Measurements from ENCODE around the gene CREBBP. TPM values are rescaled to one million over a fixed set of nuclear protein-coding genes. Genes with fewer than 3 reads are reported as not detected.
A peak's percentile ranks its signal among the peaks of the same experiment; 100 is the strongest.

CREBBP gene
- total and polyA plus RNA-seq, 2 donors, result 11.6 to 20.7 TPM

DNA sequence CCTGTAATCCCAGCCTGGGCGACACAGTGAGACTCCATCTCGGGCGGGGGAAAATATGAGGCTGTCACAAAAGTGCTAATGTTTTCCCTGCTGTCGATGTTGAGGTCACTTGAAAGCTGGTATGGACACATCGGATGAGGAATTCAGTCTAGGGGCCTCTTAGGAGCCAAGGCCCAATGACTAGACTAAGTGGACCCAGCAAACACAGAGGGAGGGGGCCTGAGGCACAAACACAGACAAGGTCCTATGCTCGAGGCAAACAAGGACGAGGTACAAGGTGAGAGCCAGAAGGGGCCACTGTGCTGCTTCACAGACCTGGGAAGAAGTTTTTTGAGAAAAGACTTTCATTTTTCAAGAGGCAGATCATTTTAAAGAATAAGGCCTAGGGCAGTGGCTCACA lies 178.4 kb downstream of the CREBBP start:
- DNase-seq (ENCODE audit: low read depth in 6 of 9, low spot score in 9 of 9), result no peak
- H3K27me3 ChIP-seq (ENCODE audit: control insufficient read depth in 2 of 2, insufficient read depth in 1 of 2, low read length in 1 of 2), result no peaks in the 10 kb centered on the region
- peaks cover 6 to 14% of the 10 kb centered on the region in 2 donors for H3K4me1 ChIP-seq (ENCODE audit: control insufficient read depth in 2 of 2, insufficient read depth in 2 of 2, low read length in 2 of 2)
- H3K9me3 ChIP-seq (ENCODE audit: control insufficient read depth in 2 of 2, insufficient read depth in 1 of 2, low read length in 1 of 2), result no peaks in the 10 kb centered on the region
- WGBS, result 98% methylated on average over 7 of the region's 7 CpGs
- H3K4me3 ChIP-seq (ENCODE audit: low read length in 2 of 2), result no peak overlapping the region
- peaks cover 6 to 7% of the 10 kb centered on the region in 2 donors for H3K36me3 ChIP-seq (ENCODE audit: control insufficient read depth in 2 of 2, insufficient read depth in 2 of 2, low read length in 1 of 2)
- H3K27ac ChIP-seq (ENCODE audit: low read depth in 1 of 2, low read length in 1 of 2), result no peak overlapping the region

DNA sequence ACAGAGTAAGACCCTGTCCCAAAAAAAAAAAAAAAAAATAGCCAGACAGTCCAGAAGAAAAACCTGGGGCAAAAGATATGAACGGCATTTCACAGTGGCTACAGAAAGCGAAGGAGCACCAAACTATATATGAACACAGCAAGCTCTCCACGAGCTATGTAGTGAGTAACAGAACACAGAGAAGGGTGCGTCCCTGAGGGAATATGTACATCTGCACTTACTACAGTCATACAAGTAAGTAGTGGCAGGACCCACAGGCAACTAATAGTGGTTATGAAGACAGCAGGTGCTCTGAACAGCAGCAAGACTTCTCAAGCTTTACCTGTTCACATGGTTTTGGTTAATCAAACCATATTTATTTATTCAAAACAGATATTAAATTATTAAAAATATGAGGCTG lies 179.0 kb downstream of the CREBBP start:
- Histone ChIP-seq H3K27me3 (ENCODE audit: control insufficient read depth in 2 of 2, insufficient read depth in 1 of 2, low read length in 1 of 2) (no peaks in the 10 kb centered on the region), H3K36me3 (ENCODE audit: control insufficient read depth in 2 of 2, insufficient read depth in 2 of 2, low read length in 1 of 2) (peaks cover 5 to 6% of the 10 kb centered on the region in 2 donors), H3K4me1 (ENCODE audit: control insufficient read depth in 2 of 2, insufficient read depth in 2 of 2, low read length in 2 of 2) (peaks cover 6 to 14% of the 10 kb centered on the region in 2 donors), H3K4me3 (ENCODE audit: low read length in 2 of 2) (no peak overlapping the region), H3K27ac (ENCODE audit: low read depth in 1 of 2, low read length in 1 of 2) (no peak overlapping the region), H3K9me3 (ENCODE audit: control insufficient read depth in 2 of 2, insufficient read depth in 1 of 2, low read length in 1 of 2) (no peaks in the 10 kb centered on the region)
- DNase-seq (ENCODE audit: low read depth in 6 of 9, low spot score in 9 of 9), result no peak
- 97% methylated on average over 4 of the region's 4 CpGs for WGBS

DNA sequence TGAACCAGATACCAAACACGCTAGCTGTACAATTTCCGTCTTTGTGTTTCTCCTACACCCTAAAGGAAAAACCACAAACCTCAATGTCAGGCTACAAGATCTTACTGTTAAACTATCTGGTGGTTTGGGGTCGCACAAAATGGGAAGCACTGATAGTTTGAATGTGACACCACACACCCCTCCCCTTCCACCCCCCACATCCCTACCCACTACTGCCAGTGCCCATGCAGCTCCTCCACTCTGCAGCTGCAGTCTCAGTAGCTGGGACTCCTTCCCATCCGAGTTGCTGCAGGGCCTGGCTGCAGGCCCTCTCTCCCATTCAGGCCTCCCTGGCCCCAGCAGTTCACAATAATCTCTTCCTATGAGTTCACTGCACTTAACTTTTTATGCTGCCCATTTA lies 181.6 kb downstream of the CREBBP start:
- 5% methylated on average over 4 of the region's 4 CpGs for WGBS
- Histone ChIP-seq H3K27ac (ENCODE audit: low read depth in 1 of 2, low read length in 1 of 2) (no peak overlapping the region), H3K4me3 (ENCODE audit: low read length in 2 of 2) (no peak overlapping the region), H3K27me3 (ENCODE audit: control insufficient read depth in 2 of 2, insufficient read depth in 1 of 2, low read length in 1 of 2) (no peaks in the 10 kb centered on the region), H3K9me3 (ENCODE audit: control insufficient read depth in 2 of 2, insufficient read depth in 1 of 2, low read length in 1 of 2) (no peaks in the 10 kb centered on the region), H3K4me1 (ENCODE audit: control insufficient read depth in 2 of 2, insufficient read depth in 2 of 2, low read length in 2 of 2) (peaks cover 6 to 23% of the 10 kb centered on the region in 2 donors), H3K36me3 (ENCODE audit: control insufficient read depth in 2 of 2, insufficient read depth in 2 of 2, low read length in 1 of 2) (peaks cover 6 to 9% of the 10 kb centered on the region in 2 donors)
- peak in 6 of 9 donors; percentile 30 to 78 (median 46) for DNase-seq (ENCODE audit: low read depth in 6 of 9, low spot score in 9 of 9)

DNA sequence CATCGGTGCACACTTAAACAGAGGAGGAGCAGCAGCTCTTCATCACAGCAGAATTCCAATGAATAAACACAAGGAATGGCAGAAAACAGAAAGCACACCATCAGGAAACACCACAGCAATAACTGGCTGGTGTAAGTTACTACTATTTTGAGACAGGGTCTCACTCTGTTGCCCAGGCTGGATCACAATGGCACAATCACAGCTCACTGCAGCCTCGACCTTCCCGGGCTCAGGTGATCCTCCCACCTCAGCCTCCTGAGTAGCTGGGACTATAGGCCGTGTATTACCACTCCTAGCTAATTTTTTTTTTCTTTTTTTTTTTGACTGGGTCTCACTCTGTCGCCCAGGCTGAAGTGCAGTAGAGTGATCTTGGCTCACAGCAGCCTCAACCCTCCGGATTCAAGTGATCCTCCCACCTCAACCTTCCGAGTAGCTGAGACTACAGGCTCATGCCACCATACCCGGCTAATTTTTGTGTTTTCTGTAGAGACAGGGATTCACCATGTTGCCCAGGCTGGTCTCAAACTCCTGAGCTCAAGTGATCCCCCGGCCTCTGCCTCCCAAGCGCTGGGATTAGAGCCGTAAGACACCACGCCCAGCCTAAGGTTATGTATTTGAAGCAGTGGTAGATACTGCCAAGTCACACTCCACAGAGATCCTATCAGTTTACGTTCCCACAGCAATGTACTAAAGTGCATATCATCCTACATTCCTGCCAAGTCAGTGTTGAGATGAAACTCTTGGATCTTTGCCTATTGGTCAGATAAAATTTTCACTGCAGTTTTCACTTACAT lies 183.9 kb downstream of the CREBBP start:
- Histone ChIP-seq H3K27ac (ENCODE audit: low read depth in 1 of 2, low read length in 1 of 2) (no peak overlapping the region), H3K36me3 (ENCODE audit: control insufficient read depth in 2 of 2, insufficient read depth in 2 of 2, low read length in 1 of 2) (peaks cover 0 to 6% of the 10 kb centered on the region in 2 donors), H3K9me3 (ENCODE audit: control insufficient read depth in 2 of 2, insufficient read depth in 1 of 2, low read length in 1 of 2) (no peaks in the 10 kb centered on the region), H3K4me3 (ENCODE audit: low read length in 2 of 2) (no peak overlapping the region), H3K4me1 (ENCODE audit: control insufficient read depth in 2 of 2, insufficient read depth in 2 of 2, low read length in 2 of 2) (peaks cover 6 to 23% of the 10 kb centered on the region in 2 donors), H3K27me3 (ENCODE audit: control insufficient read depth in 2 of 2, insufficient read depth in 1 of 2, low read length in 1 of 2) (no peaks in the 10 kb centered on the region)
- no peak for DNase-seq (ENCODE audit: low read depth in 6 of 9, low spot score in 9 of 9)
- WGBS, result 92% methylated on average over 13 of the region's 13 CpGs

DNA sequence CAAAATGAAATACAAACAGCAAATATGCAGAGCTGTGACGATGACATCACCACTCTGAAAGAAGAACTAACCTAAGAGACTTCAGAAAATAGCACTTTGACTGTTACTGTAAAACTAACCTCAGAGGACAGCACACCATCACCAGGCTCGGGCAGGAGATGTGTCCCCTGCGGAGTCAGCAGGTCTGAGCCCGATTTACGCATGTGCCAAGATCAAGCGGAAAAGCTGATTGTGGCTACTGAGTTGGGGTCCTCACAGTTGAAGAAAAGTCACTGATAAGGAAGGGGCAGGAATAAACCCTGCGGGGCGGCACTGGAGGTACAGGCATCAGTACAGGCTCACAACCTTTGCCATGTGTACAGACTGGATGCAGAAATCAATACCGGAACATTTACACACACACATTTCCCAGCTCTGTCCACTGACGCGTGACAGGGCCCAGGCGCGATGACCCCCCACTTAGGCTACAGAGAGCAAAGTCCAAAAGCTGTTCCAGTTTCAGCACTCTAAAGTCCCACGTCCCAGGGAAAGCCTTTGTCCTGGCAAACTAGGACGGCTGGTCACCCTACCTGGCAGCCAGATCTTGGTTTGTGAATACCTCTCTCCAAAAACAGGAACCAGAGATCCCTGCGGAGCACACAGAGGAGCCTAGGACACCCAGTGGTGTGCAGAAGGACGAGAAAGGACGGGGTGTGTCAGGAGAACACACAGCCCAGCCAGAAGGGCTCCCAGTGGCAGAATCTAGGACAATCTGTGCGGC lies 184.7 kb downstream of the CREBBP start:
- no peak for DNase-seq (ENCODE audit: low read depth in 6 of 9, low spot score in 9 of 9)
- peaks cover 0 to 4% of the 10 kb centered on the region in 2 donors for H3K36me3 ChIP-seq (ENCODE audit: control insufficient read depth in 2 of 2, insufficient read depth in 2 of 2, low read length in 1 of 2)
- no peaks in the 10 kb centered on the region for H3K27me3 ChIP-seq (ENCODE audit: control insufficient read depth in 2 of 2, insufficient read depth in 1 of 2, low read length in 1 of 2)
- H3K9me3 ChIP-seq (ENCODE audit: control insufficient read depth in 2 of 2, insufficient read depth in 1 of 2, low read length in 1 of 2), result no peaks in the 10 kb centered on the region
- no peak overlapping the region for H3K4me3 ChIP-seq (ENCODE audit: low read length in 2 of 2)
- peaks cover 6 to 24% of the 10 kb centered on the region in 2 donors for H3K4me1 ChIP-seq (ENCODE audit: control insufficient read depth in 2 of 2, insufficient read depth in 2 of 2, low read length in 2 of 2)
- no peak overlapping the region for H3K27ac ChIP-seq (ENCODE audit: low read depth in 1 of 2, low read length in 1 of 2)
- 95% methylated on average over 19 of the region's 19 CpGs for WGBS

DNA sequence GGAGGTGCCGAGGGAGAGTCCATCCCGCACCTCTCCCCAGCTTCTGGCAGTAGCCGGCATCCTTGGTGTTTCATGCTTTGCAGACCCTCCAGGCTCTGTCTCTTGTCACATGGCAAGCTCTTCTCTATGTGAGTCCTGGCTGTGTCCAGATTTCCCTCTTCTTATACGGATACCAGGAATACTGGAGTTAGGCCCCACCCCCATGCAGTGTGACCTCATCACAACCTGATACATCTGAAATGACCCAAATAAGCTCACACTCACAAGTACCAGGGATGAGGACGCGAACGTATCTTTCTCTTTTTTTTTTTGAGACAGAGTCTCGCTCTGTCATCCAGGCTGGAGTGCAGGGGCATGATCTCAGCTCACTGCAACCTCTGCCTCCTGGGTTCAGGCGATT lies 186.5 kb downstream of the CREBBP start:
- Histone ChIP-seq H3K4me1 (ENCODE audit: control insufficient read depth in 2 of 2, insufficient read depth in 2 of 2, low read length in 2 of 2) (peaks cover 3 to 19% of the 10 kb centered on the region in 2 donors), H3K4me3 (ENCODE audit: low read length in 2 of 2) (no peak overlapping the region), H3K27ac (ENCODE audit: low read depth in 1 of 2, low read length in 1 of 2) (no peak overlapping the region), H3K9me3 (ENCODE audit: control insufficient read depth in 2 of 2, insufficient read depth in 1 of 2, low read length in 1 of 2) (no peaks in the 10 kb centered on the region), H3K27me3 (ENCODE audit: control insufficient read depth in 2 of 2, insufficient read depth in 1 of 2, low read length in 1 of 2) (no peaks in the 10 kb centered on the region), H3K36me3 (ENCODE audit: control insufficient read depth in 2 of 2, insufficient read depth in 2 of 2, low read length in 1 of 2) (peaks cover 0 to 6% of the 10 kb centered on the region in 2 donors)
- 98% methylated on average over 9 of the region's 9 CpGs for WGBS
- no peak for DNase-seq (ENCODE audit: low read depth in 6 of 9, low spot score in 9 of 9)

DNA sequence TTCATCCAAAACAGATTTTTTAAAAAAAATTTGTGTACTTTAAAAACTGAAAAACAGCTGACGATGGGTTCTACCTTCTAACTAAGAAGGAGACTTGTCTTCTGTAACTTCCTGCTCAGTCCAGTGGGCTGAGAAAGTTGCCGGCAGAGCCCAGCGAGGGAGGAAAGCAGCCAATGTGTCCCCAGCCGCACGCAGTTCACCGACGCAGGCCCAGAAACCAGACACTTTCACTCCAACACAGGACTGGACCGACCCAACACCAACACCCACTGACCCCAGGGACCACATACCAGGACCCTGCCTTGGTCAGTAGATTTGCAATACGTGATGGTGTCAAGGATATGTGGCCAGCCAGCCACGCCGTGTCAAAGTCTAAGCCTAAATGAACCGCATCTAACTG lies 188.8 kb downstream of the CREBBP start:
- Histone ChIP-seq H3K4me3 (ENCODE audit: low read length in 2 of 2) (no peak overlapping the region), H3K9me3 (ENCODE audit: control insufficient read depth in 2 of 2, insufficient read depth in 1 of 2, low read length in 1 of 2) (no peaks in the 10 kb centered on the region), H3K27ac (ENCODE audit: low read depth in 1 of 2, low read length in 1 of 2) (no peak overlapping the region), H3K4me1 (ENCODE audit: control insufficient read depth in 2 of 2, insufficient read depth in 2 of 2, low read length in 2 of 2) (peaks cover 0 to 12% of the 10 kb centered on the region in 2 donors), H3K27me3 (ENCODE audit: control insufficient read depth in 2 of 2, insufficient read depth in 1 of 2, low read length in 1 of 2) (no peaks in the 10 kb centered on the region), H3K36me3 (ENCODE audit: control insufficient read depth in 2 of 2, insufficient read depth in 2 of 2, low read length in 1 of 2) (peaks cover 0 to 28% of the 10 kb centered on the region in 2 donors)
- 97% methylated on average over 12 of the region's 12 CpGs for WGBS
- no peak for DNase-seq (ENCODE audit: low read depth in 6 of 9, low spot score in 9 of 9)

DNA sequence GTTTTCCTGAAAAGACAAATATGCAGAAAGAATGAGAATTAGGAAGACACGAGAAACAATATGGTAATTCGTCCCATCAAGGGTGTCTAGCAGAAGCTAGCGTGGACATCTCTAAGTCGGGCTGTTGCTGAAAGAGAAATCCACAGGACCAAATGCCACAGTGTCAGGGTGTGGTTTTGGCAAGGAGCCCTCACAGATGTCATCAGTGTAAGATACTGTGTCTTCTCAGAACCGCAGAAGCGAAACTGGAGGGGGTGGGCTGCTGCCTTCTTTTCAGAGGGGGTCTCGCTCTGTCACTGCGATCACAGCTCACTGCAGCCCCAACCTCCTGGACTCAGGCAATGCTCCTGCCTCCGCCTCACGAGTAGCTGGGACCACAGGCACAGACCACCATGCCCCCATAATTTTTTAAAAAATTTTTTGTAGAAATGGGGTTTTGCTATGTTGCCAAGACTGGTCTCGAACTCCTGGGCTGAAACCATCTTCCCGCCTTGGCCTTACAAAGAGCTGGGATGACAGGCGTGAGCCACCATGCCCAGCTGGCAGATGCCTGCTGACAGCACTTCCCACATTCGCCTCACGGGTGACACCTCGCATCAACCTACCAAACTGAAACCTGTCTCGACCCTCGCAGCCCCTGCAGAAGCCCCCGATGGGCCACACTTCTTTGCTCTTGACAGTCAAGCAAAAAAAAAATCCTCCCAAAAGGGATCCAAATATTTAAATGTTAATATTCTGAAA lies 189.4 kb downstream of the CREBBP start:
- Histone ChIP-seq H3K4me3 (ENCODE audit: low read length in 2 of 2) (no peak overlapping the region), H3K27me3 (ENCODE audit: control insufficient read depth in 2 of 2, insufficient read depth in 1 of 2, low read length in 1 of 2) (no peaks in the 10 kb centered on the region), H3K4me1 (ENCODE audit: control insufficient read depth in 2 of 2, insufficient read depth in 2 of 2, low read length in 2 of 2) (peaks cover 0 to 10% of the 10 kb centered on the region in 2 donors), H3K27ac (ENCODE audit: low read depth in 1 of 2, low read length in 1 of 2) (no peak overlapping the region), H3K36me3 (ENCODE audit: control insufficient read depth in 2 of 2, insufficient read depth in 2 of 2, low read length in 1 of 2) (peaks cover 0 to 32% of the 10 kb centered on the region in 2 donors), H3K9me3 (ENCODE audit: control insufficient read depth in 2 of 2, insufficient read depth in 1 of 2, low read length in 1 of 2) (no peaks in the 10 kb centered on the region)
- 88% methylated on average over 19 of the region's 19 CpGs for WGBS
- no peak for DNase-seq (ENCODE audit: low read depth in 6 of 9, low spot score in 9 of 9)
